GM18909 (cell line): ENCODE measurements around the gene YWHAG.

ENCODE experiments used
- ATAC-seq: cut with Tn5 transposase; IDR thresholded peaks from one replicate; pipeline ENCODE4 v1.9.1; 2021; ENCODE audit warnings: mild to moderate bottlenecking; ENCODE audit not compliant: unreplicated experiment, poor library complexity

Gene YWHAG

DNA sequence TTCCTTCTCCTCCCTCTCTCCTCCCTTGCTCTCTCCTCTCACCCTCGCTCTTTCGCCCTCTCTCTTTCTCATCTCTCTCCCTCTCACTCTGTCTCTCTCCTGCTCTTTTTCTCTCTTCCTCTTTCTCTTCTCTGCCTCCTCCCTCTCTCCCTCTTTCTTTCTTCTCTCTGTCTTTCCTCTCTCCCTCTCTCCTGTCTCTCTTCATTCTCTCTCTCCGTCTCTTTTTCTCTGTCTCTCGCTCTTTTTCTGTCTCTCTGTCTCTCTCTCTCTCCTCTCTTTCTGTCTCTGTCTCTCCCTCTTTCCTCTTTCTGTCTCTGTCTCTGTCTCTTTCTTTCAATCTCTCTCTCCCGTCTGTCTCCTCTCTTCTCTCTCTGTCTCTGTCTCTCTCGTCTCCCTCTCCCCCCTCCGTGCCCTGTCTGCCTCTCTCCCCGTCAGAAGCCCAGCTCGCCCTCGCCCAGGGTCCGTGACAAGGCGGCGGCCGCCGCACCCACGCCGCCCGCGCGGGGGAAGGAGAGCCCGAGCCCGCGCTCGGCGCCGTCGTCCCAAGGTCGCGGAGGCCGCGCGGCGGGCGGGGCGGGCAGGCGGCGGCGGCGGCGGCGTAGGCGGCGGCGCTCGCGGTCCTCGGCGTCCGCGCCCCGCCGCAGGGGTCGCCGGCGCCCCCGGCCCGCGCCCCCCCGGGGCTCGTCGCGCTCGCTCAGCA is 77.6 kb downstream of the YWHAG start:
- ATAC-seq: no peak

DNA sequence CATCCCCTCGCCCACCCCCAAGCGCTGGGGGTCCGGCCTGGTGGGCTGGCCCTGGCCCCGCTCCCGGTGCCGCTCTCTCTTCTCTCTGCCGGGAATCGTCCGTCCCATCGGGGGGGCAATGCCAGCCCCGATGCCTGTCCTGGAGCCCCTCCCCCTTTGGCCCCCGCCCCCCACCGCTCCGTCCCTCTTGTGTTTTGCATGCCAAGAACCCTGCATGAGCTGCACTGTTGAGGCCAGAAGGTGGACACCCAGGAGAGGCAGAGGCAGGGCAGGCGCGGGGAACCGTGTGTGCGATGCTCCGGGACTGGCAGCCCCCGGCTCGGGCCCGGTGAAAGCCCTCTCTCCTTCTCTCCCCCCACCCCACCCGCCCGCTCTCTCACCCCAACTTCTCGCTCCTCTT is 78.4 kb downstream of the YWHAG start:
- no peak for ATAC-seq

DNA sequence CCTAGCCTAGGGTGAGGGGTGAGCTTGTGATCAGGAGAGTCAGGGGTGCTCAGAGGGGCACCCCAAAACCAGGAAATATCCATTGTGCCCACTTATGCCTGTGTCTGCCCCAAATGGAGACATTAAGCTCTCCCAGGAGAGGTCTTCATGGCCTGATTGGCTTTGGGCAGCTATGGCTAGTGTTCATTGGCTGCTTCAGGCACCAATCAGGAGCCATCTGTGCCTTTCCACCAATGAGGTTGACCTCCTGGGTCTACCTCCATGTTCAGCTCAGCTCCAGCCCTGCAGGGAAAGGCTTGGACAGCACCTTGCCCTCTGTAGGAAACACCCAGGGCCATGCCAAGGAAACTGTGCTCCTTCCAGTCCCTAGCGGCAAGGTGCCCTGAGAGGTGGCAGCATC is 80.3 kb downstream of the YWHAG start:
- ATAC-seq: no peak
